IPS DF 4.7 (cell line): ENCODE results near the gene PRKAR1B.

Source experiments
- DNase-seq: peaks from one replicate; pipeline ENCODE4 v3.0.0-alpha.2; 2013; ENCODE audit warnings: low spot score; ENCODE audit errors: extremely low read depth

PRKAR1B gene

GRCh38 chr7:593324-594115 lies 133.6 kb downstream of the PRKAR1B start:
- no peak for DNase-seq

GRCh38 chr7:591856-592628 lies 135.0 kb downstream of the PRKAR1B start:
- no peak for DNase-seq

GRCh38 chr7:590731-591551 lies 136.1 kb downstream of the PRKAR1B start:
- DNase-seq = no peak

- DNase-seq = no peak
These were observed 137.1 kb downstream of the PRKAR1B start for GRCh38 chr7:589781-590575.

- DNase-seq = no peak
These were observed 139.3 kb downstream of the PRKAR1B start for GRCh38 chr7:587767-588166.

- DNase-seq = no peak
These were observed 140.6 kb downstream of the PRKAR1B start for GRCh38 chr7:586494-586893.

- DNase-seq = no peak
These were observed 141.2 kb downstream of the PRKAR1B start for GRCh38 chr7:585873-586272.

- DNase-seq = no peak
These were observed 141.8 kb downstream of the PRKAR1B start for GRCh38 chr7:585229-585711.

GRCh38 chr7:584820-585219 lies 142.3 kb downstream of the PRKAR1B start:
- no peak for DNase-seq

GRCh38 chr7:584122-584465 lies 143.0 kb downstream of the PRKAR1B start:
- no peak for DNase-seq

- no peak for DNase-seq
These were observed 143.5 kb downstream of the PRKAR1B start for GRCh38 chr7:583410-584121.

- no peak for DNase-seq
These were observed 144.2 kb downstream of the PRKAR1B start for GRCh38 chr7:582931-583330.

- DNase-seq = no peak
These were observed 144.8 kb downstream of the PRKAR1B start for GRCh38 chr7:582081-582835.

GRCh38 chr7:578386-578785 lies 148.7 kb downstream of the PRKAR1B start:
- DNase-seq = no peak

GRCh38 chr7:577741-578370 lies 149.2 kb downstream of the PRKAR1B start:
- DNase-seq = no peak

GRCh38 chr7:577278-577665 lies 149.8 kb downstream of the PRKAR1B start:
- no peak for DNase-seq

GRCh38 chr7:576524-577277 lies 150.4 kb downstream of the PRKAR1B start:
- DNase-seq = no peak
